Fibroblast of the aortic adventitia (primary cell): ENCODE measurements around the gene KLK2. TPM values are rescaled to one million over a fixed set of nuclear protein-coding genes. Genes with fewer than 3 reads are reported as not detected.

ENCODE experiments used
- DNase-seq: peaks from one replicate; pipeline ENCODE4 v3.0.0-alpha.2; 2010; ENCODE audit warnings: low read depth
- H3K4me3 ChIP-seq: 2 replicates; pipeline ENCODE4 v1.5.1; 2011; ENCODE audit warnings: low read depth, mild to moderate bottlenecking, control low read depth, low read length, moderate library complexity
- CTCF ChIP-seq: IDR thresholded peaks from 2 replicates; pipeline ENCODE4 v1.5.1; 2011; ENCODE audit warnings: mild to moderate bottlenecking, low read length, control low read depth, inconsistent platforms; ENCODE audit not compliant: insufficient read depth
- total RNA-seq: library from RNA; depleted of rRNA; stranded (reverse); fragments of >200 nt; gene quantifications from 2 replicates; pipeline ENCODE4 v1.2.3, GENCODE V29; 2012; ENCODE audit warnings: low replicate concordance

Gene KLK2
- total RNA-seq, 1 donor = not detected

DNA sequence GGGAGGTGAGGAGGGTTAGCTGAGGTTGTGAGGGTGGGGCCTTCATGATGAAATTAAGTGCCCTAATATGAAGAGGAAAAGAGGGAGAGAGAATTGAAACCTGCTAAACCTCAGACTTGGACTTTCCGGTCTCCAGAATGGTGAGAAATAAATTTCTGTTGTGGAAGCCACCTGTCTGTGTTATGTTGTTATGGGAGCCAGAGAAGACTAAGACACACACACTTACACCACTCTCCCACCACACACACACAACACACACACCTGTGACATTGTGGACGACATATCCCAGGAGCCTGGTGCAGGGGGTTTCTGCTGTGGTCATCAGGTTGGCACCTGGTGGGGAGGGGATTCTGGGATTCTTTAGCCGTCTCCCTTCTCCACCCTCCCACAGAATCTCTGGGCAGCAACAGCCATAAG is 24.0 kb downstream of the KLK2 start:
- DNase-seq = no peak
- no peak for TF ChIP-seq CTCF
- no peak overlapping the region for H3K4me3 ChIP-seq

DNA sequence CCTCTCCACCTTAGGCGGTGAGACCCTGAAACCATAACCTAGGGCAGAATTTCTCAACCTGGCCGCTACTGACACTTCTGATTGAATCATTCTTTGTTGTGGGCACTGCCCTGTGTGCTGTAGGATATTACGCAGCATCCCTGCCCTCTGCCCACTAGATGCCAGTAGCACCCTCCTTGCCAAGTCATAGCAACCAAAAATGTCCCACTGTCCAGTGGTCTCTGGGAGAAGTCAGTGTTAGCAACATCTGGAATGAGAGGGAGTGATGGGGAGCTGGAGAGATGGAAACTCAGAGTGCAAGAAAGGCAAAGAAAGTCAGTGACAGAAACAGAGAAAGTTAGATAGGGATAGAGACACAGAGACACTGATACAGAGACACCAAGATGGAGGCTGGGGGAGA is 24.4 kb downstream of the KLK2 start:
- DNase-seq = no peak
- TF ChIP-seq CTCF = no peak
- no peak overlapping the region for H3K4me3 ChIP-seq

DNA sequence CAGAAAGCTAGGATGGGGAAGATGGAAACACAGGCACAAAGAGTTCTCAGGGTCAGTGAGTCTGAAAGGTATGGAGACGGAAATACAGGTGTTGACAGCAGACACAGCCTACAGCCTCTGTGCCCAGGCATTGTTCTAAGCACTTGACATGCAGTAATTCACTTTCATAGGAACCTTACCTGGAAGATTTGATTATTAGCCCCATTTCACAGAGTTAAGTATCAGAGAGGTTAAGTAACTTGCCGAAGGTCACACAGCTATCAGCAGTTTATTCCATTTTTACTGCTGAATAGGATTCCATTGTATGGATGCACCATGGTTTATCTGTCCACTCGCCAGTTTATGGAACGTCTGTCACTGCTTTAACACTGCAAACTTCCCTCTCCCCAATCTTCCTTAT is 24.8 kb downstream of the KLK2 start:
- TF ChIP-seq CTCF = no peak
- no peak for DNase-seq
- no peak overlapping the region for H3K4me3 ChIP-seq

DNA sequence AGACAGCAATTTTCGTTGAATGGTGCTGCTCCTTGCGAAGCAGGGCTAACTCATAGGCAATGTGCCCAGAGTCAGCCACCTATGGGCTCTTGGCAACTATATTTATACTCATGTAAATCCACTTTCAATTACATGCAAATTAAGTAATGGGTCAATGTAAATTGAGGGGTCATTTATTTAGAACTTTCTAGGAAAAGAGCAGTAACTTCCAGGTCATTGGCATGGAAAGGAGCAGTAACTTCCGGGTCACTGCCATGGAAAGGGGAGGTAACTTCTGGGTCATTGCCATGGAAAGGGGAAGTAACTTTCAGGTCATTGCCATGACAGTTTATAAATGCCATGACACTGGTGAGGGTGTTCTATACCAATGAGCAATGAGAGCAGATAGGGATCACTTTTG is 26.3 kb downstream of the KLK2 start:
- DNase-seq = no peak
- no peak overlapping the region for H3K4me3 ChIP-seq
- no peak for TF ChIP-seq CTCF

GRCh38 chr19:50902640-50903039 is 29.4 kb downstream of the KLK2 start:
- DNase-seq = no peak
- TF ChIP-seq CTCF = no peak
- H3K4me3 ChIP-seq = no peak overlapping the region

DNA sequence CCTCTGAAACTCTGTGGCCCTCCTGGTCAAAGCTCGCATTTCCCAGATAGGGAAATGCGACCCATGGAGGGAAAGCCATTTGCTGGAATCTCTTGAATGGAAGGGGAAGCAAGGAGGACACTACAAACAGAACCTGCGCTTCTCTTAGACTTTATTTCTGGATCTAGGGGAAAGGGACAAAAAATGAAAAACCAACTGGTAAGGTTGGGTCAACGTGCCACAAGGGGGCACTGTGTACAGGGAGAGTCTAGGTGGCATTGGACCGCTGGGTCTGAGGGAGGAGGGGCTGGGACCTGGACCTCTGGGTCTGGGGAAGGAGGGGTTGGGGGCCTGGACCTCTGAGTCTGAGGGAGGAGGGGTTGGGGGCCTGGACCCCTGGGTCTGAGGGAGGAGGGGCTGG is 33.0 kb downstream of the KLK2 start:
- peak; percentile 12 for DNase-seq
- TF ChIP-seq CTCF = peak; percentile 58

GRCh38 chr19:50908336-50908735 is 35.1 kb downstream of the KLK2 start:
- no peak for TF ChIP-seq CTCF
- DNase-seq = no peak
- H3K4me3 ChIP-seq = no peak overlapping the region

More for the DNA sequence above, 33.0 kb downstream of the KLK2 start:
- no peak overlapping the region for H3K4me3 ChIP-seq
